Stimulated activated naive CD8-positive, alpha-beta T cell treated with anti-CD3 and anti-CD28 coated beads, Interleukin-15, Interleukin-2, amounts not matched to agents 100 U/mL and 50 U/mL, for 24 hours (primary cell): ENCODE data around the gene HAGHL.
"Not testable (repeated sequence)": the region's sequence is repeated elsewhere in the genome, so short reads cannot be mapped to it uniquely, and the experiment has no call there.

ENCODE experiments used
- ATAC-seq: fragments of 150-1000 bp; cut with Tn5 transposase; one replicate; pipeline ENCODE4 v1.10.0; 2021
- DNase-seq: peaks from one replicate; pipeline ENCODE4 v3.0.0; 2021

HAGHL gene

GRCh38 chr16:772959-773358 lies 46.1 kb downstream of the HAGHL start:
- ATAC-seq (no peak), DNase-seq (no peak)

DNA sequence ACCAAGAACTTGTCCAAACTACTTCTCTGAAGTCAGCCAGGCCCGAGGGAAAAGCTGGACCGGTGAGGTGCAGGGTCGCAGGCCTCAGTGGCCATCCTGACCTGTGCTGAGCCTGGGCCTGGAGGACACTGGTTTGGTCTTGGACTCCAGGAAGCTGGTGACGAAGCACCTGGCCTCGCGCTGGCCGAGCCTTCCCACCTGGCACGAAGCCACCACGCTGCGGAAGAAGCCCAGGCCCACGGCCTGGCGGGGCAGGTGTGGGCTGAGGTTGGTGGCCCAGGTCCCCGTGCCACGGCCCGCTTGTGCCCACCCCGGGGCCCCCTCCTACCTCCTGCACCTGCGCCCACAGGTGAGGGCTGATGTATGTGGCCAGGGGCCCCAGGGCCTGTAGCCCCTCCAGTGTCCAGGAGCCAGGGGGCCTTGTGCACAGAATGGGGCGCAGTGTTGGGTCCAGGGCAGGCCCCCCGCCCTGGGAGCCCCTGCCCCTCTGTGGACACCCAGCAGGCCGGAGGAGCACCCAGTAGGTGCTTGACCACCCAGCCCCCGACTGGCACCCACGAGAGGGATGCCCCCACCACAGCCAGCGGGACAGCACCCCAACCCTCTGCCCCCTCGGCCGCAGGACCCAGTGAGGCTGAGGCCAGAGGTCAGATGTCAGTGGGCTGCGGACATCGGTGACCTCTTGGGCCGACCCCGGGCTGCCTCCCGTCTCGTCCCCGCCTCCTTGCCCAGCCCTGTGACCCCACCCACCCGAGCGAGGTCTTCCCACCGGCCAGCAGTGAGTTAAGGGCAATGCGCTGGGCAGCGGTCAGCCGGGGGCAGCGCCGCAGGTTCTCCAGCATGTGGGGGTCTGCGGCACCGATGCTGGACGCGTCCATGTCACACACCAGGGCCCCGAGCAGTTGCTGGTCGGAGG lies 47.4 kb downstream of the HAGHL start:
- ATAC-seq (no peak), DNase-seq (no peak)

DNA sequence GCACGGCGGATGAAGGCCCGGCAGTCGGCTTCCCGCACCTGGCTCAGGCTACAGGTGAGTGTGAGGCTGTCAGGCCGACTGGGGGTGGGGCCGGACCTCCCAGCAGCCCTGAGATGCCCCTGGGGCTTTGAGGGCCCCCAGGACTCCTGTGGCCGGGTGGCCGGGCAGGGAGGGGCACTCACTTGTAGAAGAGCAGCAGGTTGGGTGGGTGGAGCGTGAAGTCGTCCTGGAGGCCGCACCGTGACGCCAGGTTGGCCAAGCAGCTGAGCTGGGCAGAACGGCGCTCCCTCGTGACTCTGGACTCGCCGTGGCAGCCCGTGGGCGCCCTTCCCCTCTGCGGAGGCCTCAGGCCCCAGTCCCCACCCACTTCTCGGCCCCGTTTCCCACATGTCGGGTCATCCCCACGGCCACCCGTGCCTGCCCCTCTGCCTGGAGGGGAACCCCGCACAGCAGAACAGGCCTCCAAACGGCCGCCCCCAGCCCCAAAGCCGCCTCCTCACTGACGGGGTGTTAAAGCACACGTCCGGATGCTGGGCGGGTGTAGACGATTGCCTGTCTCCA lies 48.4 kb downstream of the HAGHL start:
- DNase-seq (no peak), ATAC-seq (no peak)

DNA sequence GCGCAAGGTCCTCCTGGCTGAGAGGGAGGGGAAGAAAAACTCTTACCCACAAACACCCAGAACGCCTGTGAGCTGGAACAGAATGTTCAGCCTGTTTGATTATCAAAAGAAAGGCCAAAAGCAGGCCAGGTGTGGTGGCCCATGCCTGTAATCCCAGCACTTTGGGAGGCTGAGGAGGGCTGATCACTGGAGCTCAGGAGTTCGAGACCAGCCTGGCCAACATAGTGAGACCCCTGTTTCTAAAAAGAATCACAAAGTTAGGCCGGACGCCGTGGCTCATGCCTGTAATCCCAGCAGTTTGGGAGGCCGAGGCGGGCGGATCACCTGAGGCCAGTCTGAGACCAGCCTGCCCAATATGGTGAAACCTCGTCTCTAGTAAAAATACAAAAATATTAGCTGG lies 49.4 kb downstream of the HAGHL start:
- not testable (repeated sequence) for ATAC-seq, DNase-seq

GRCh38 chr16:776824-777223 lies 49.9 kb downstream of the HAGHL start:
- no peak for DNase-seq
- ATAC-seq = no peak

- DNase-seq = no peak
- no peak for ATAC-seq
These were observed 50.9 kb downstream of the HAGHL start for GRCh38 chr16:777826-778225.

GRCh38 chr16:778447-778846 lies 51.5 kb downstream of the HAGHL start:
- DNase-seq (no peak), ATAC-seq (no peak)

GRCh38 chr16:778909-779527 lies 52.1 kb downstream of the HAGHL start:
- ATAC-seq (no peak), DNase-seq (no peak)
